Activated naive CD8-positive, alpha-beta T cell treated with anti-CD3 and anti-CD28 coated beads, Interleukin-2, amount 50 U/mL, for 24 hours (primary cell): ENCODE measurements around the gene HOXC10.

Experiments
- ATAC-seq: fragments of 150-1000 bp; cut with Tn5 transposase; one replicate; pipeline ENCODE4 v1.10.0; 2021
- DNase-seq: peaks from one replicate; pipeline ENCODE4 v3.0.0; 2021
- H3K27ac Mint-ChIP-seq: one replicate; pipeline ENCODE4 v1.8.0; 2021; ENCODE audit warnings: mild to moderate bottlenecking, mixed read lengths
- H3K27me3 Mint-ChIP-seq: one replicate; pipeline ENCODE4 v1.8.0; 2021; ENCODE audit warnings: mixed read lengths
- H3K36me3 Mint-ChIP-seq: one replicate; pipeline ENCODE4 v1.8.0; 2021; ENCODE audit warnings: low read depth, mixed read lengths
- H3K4me1 Mint-ChIP-seq: one replicate; pipeline ENCODE4 v1.8.0; 2021; ENCODE audit warnings: mixed read lengths
- H3K4me3 Mint-ChIP-seq: one replicate; pipeline ENCODE4 v1.8.0; 2021; ENCODE audit warnings: mild to moderate bottlenecking, moderate library complexity, mixed read lengths
- H3K9me3 Mint-ChIP-seq: one replicate; pipeline ENCODE4 v1.8.0; 2021; ENCODE audit warnings: mixed read lengths

Gene HOXC10

GRCh38 chr12:54022960-54023884 is 38.3 kb downstream of the HOXC10 start:
- Mint-ChIP-seq H3K27ac (no peak overlapping the region), H3K9me3 (no peaks in the 10 kb centered on the region), H3K27me3 (peaks cover 83% of the 10 kb centered on the region), H3K4me3 (no peak overlapping the region), H3K4me1 (peaks cover 5% of the 10 kb centered on the region), H3K36me3 (no peaks in the 10 kb centered on the region)
- no peak for DNase-seq
- no peak for ATAC-seq

DNA sequence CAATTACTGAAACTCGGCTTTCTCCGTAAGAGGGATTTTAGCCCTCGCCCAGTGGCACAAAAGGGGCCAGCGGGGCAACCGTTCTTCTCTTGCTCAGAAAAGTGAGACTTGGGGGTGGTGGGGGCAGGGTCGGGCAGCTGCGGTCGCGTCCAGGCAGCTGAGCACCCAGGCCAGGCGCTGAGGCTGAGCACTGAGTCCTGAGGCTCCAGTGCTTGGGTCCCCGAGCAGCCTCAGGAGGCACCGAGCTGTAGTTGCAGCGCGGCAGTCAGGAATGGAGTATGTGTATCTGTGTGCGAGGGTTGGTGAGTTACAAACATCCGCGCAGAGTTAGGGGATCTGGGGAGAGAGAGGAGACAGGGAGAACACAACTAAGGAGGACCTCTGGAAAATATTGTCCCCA is 39.2 kb downstream of the HOXC10 start:
- Mint-ChIP-seq H3K27ac (no peak overlapping the region), H3K36me3 (no peaks in the 10 kb centered on the region), H3K4me1 (peaks cover 6% of the 10 kb centered on the region), H3K27me3 (peaks cover 86% of the 10 kb centered on the region), H3K9me3 (no peaks in the 10 kb centered on the region), H3K4me3 (no peak overlapping the region)
- DNase-seq = no peak
- ATAC-seq = no peak

DNA sequence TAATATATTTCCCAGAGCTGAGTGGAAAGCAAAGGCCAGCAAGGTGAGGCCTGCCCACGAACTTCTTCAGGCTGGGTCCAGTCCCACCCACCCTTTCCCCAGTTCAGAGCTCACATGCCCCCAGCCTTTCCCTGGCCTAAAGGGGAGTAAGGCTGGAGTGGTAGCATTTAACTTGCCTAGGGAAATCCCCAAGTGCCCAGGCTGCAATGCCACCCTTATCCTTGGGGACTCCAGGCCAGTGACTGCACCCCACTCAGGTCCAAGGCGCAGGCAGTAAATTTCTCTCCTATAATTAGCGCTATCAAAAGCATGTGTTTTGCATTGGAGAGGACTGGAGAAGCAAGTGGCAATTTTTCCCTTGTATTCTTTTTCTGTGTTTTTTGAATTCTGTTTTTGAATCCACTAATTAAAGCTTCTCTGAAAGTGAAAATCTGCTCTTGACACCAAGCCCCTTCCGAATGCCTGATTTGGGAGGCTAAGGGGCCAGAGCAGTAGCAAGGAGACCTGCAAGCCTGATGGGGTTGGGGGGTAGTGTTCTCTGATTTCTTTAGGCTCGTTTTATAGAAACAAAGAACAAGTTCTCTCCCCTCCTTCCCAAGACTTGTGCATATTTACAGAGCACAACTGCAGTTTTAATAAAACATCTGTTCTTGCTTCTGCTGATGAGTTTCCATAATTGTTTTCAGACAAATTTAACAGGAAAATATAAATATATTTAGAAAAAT is 39.8 kb downstream of the HOXC10 start:
- H3K27me3 Mint-ChIP-seq = peaks cover 87% of the 10 kb centered on the region
- no peak for DNase-seq
- H3K9me3 Mint-ChIP-seq = no peaks in the 10 kb centered on the region
- no peak for ATAC-seq
- H3K4me3 Mint-ChIP-seq = no peak overlapping the region
- peaks cover 9% of the 10 kb centered on the region for H3K4me1 Mint-ChIP-seq
- H3K36me3 Mint-ChIP-seq = no peaks in the 10 kb centered on the region
- H3K27ac Mint-ChIP-seq = no peak overlapping the region

DNA sequence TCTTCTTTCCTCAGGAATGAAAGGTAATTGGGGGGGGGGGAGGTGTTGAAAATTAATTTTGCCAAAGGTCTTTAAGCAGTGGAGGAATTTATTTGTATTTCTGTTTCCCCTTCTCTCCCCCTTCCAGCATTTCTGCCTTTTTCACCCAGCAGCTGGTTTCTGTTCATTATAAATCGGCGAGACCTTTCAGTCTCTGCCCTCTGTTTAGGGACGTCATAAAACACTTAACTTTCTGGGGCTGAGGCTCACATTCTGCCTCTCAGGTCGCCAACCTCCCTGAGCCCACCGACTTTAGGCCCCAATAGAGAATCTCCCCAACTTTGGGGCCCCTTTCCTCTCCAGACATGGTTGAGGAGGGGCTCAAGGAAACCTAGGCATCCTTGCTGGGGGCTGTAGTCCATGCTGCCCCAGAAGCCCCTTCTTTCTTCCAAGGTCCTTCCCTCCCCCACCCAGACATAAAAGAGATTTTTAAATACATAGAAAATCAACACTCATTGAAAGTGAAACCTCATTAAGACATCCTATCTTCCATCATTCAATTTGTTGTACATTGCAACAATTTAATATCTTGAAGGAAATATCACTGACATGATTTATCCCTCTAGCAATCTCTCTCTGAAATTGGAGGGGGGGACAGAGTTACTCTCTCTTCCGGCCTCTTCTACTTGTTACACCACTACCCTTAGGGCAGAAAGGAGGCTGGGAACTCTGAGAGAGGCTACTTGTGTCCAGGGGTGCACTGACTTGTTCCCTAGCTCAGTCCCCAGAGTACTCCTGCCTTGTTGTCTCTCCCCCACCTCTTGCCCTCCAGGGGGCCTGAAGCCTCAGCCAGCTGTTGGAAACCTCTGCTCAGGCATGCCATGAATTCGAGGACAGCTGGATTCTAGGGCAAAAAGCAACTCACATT is 40.8 kb downstream of the HOXC10 start:
- ATAC-seq (no peak), DNase-seq (no peak)
- Mint-ChIP-seq H3K4me3 (no peak overlapping the region), H3K36me3 (no peaks in the 10 kb centered on the region), H3K9me3 (no peaks in the 10 kb centered on the region), H3K4me1 (peaks cover 9% of the 10 kb centered on the region), H3K27ac (no peak overlapping the region), H3K27me3 (peaks cover 86% of the 10 kb centered on the region)

DNA sequence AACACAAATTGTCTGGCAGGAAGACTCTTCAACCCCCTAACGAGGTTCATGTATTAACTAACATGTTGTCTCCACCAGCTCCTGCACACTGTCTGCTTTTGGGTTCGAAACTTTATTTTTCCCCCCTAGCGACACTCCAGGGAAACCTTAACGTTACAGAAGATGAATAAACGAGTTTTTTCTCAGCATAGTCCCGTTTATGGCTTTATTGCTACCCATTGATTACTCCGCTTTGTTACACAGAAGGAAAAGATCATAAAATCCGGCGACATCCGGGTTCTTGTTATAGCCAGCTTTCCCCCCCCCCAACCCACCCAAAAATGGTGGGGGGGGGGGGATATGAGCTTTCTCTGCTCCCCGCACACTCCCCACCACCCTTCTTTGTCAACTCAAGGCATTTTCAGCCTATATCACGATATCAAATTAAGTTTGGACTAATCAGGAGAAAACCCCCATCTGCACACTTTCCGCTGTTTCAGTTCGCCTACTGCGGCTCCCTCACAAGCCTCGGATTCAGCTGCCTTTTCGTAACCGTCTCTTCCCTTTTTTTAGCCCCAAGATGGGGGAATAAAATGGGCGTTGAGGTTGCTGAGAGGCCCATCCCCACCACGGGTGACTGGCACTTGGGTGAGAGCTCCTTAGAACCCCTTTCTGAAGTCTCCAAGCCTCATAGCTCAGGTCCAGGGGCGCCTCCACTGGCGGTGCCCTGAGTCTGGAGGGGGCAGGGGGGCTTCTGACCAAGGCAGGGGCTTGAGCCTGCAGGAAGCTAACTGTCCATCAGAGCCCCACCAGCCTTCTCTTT is 41.9 kb downstream of the HOXC10 start:
- Mint-ChIP-seq H3K36me3 (no peaks in the 10 kb centered on the region), H3K27ac (no peak overlapping the region), H3K4me3 (no peak overlapping the region), H3K27me3 (peaks cover 86% of the 10 kb centered on the region), H3K4me1 (peaks cover 9% of the 10 kb centered on the region), H3K9me3 (no peaks in the 10 kb centered on the region)
- ATAC-seq = no peak
- DNase-seq = no peak

DNA sequence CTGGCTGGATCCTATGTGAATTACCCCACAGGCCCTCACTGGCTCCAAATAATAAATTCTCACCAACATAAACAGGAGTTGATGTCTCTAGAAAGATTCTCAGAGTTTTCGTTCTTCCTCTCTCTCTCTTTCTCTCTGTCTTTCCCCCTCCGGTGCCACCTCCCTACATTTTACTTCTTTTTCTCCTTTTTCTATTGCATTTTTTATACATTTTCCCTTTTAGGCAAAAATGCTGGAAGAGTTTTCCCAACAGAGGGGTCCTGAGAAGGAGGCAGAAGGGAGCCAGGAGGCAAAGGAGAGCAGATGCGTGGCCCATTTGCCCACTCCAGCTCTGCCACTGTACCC is 42.5 kb downstream of the HOXC10 start:
- Mint-ChIP-seq H3K9me3 (no peaks in the 10 kb centered on the region), H3K4me1 (peaks cover 9% of the 10 kb centered on the region), H3K4me3 (no peak overlapping the region), H3K36me3 (no peaks in the 10 kb centered on the region), H3K27ac (no peak overlapping the region), H3K27me3 (peaks cover 85% of the 10 kb centered on the region)
- DNase-seq (no peak), ATAC-seq (no peak)

- Mint-ChIP-seq H3K27me3 (peaks cover 87% of the 10 kb centered on the region), H3K4me3 (no peak within 1 kb of the TSS), H3K9me3 (no peaks in the 10 kb centered on the region)
Measured at GRCh38 chr12:54028314-54029201, 43.6 kb downstream of the HOXC10 start, which contains the start of gene HOXC6. Gene HOXC6 (plus strand): TSS chr12:54028440. CDS start chr12:54028522, 82 bp downstream.

DNA sequence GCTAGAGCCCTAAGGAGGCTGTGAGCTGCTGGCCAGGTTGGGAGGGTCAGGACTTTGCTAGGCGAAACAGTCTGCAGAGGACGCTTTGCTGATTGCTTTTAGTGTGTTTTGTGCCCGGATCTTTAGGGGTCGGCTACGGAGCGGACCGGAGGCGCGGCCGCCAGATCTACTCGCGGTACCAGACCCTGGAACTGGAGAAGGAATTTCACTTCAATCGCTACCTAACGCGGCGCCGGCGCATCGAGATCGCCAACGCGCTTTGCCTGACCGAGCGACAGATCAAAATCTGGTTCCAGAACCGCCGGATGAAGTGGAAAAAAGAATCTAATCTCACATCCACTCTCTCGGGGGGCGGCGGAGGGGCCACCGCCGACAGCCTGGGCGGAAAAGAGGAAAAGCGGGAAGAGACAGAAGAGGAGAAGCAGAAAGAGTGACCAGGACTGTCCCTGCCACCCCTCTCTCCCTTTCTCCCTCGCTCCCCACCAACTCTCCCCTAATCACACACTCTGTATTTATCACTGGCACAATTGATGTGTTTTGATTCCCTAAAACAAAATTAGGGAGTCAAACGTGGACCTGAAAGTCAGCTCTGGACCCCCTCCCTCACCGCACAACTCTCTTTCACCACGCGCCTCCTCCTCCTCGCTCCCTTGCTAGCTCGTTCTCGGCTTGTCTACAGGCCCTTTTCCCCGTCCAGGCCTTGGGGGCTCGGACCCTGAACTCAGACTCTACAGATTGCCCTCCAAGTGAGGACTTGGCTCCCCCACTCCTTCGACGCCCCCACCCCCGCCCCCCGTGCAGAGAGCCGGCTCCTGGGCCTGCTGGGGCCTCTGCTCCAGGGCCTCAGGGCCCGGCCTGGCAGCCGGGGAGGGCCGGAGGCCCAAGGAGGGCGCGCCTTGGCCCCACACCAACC is 44.8 kb downstream of the HOXC10 start:
- Mint-ChIP-seq H3K4me3 (no peak overlapping the region), H3K36me3 (no peaks in the 10 kb centered on the region), H3K27ac (no peak overlapping the region), H3K9me3 (no peaks in the 10 kb centered on the region), H3K4me1 (peaks cover 23% of the 10 kb centered on the region), H3K27me3 (peaks cover 81% of the 10 kb centered on the region)
- DNase-seq (no peak), ATAC-seq (no peak)

More at GRCh38 chr12:54028314-54029201, 43.6 kb downstream of the HOXC10 start, which contains the start of gene HOXC6:
- H3K4me1 Mint-ChIP-seq = peaks cover 19% of the 10 kb centered on the region
- no peak within 1 kb of the TSS for H3K27ac Mint-ChIP-seq
- ATAC-seq = no peak
- H3K36me3 Mint-ChIP-seq = no peaks in the 10 kb centered on the region
- no peak for DNase-seq

DNA sequence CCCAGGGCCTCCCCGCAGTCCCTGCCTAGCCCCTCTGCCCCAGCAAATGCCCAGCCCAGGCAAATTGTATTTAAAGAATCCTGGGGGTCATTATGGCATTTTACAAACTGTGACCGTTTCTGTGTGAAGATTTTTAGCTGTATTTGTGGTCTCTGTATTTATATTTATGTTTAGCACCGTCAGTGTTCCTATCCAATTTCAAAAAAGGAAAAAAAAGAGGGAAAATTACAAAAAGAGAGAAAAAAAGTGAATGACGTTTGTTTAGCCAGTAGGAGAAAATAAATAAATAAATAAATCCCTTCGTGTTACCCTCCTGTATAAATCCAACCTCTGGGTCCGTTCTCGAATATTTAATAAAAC is 45.5 kb downstream of the HOXC10 start:
- H3K4me1 Mint-ChIP-seq = peaks cover 24% of the 10 kb centered on the region
- no peak overlapping the region for H3K4me3 Mint-ChIP-seq
- H3K27ac Mint-ChIP-seq = no peak overlapping the region
- H3K36me3 Mint-ChIP-seq = no peaks in the 10 kb centered on the region
- DNase-seq = no peak
- peaks cover 82% of the 10 kb centered on the region for H3K27me3 Mint-ChIP-seq
- no peak for ATAC-seq
- H3K9me3 Mint-ChIP-seq = no peaks in the 10 kb centered on the region

GRCh38 chr12:54030889-54031471 is 46.0 kb downstream of the HOXC10 start:
- no peak overlapping the region for H3K4me3 Mint-ChIP-seq
- no peak for ATAC-seq
- H3K36me3 Mint-ChIP-seq = no peaks in the 10 kb centered on the region
- H3K27ac Mint-ChIP-seq = no peak overlapping the region
- no peak for DNase-seq
- H3K27me3 Mint-ChIP-seq = peaks cover 82% of the 10 kb centered on the region
- no peaks in the 10 kb centered on the region for H3K9me3 Mint-ChIP-seq
- H3K4me1 Mint-ChIP-seq = peaks cover 24% of the 10 kb centered on the region

DNA sequence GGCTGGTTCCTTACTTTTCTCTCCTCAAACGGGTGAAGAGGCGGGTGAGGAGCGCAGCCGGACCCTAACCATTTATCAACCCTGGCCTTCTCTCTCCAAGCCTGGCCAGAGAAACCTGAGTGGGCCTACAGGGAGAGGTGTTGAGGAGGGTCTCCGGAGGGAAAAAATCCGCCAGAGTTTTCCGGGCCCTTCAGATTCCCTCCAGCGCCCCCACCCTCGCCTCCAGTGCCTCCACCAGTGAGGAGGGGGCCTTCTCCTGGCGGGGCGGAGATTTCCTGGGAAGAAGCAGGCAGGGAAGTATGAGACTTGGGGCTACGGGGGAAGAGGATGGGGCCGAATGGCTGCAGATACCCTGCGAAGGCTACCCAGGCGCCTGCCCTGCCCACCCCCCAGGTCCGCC is 46.5 kb downstream of the HOXC10 start:
- DNase-seq = no peak
- Mint-ChIP-seq H3K27me3 (peaks cover 83% of the 10 kb centered on the region), H3K36me3 (no peaks in the 10 kb centered on the region), H3K4me1 (peaks cover 24% of the 10 kb centered on the region), H3K4me3 (no peak overlapping the region), H3K9me3 (no peaks in the 10 kb centered on the region), H3K27ac (no peak overlapping the region)
- ATAC-seq = no peak

- Mint-ChIP-seq H3K36me3 (no peaks in the 10 kb centered on the region), H3K27ac (no peak overlapping the region), H3K4me3 (no peak overlapping the region), H3K4me1 (peaks cover 22% of the 10 kb centered on the region), H3K27me3 (peaks cover 81% of the 10 kb centered on the region), H3K9me3 (no peaks in the 10 kb centered on the region)
- ATAC-seq (no peak), DNase-seq (no peak)
Measured at GRCh38 chr12:54032086-54032619, 47.2 kb downstream of the HOXC10 start.
